ENCODE measurements around the gene ZNF827. TPM values are rescaled to one million over a fixed set of nuclear protein-coding genes. Genes with fewer than 3 reads are reported as not detected.

Gene ZNF827
- total RNA-seq, 4 donors from 2014 or later = 3.0 to 11.0 (median 8.8) TPM

DNA sequence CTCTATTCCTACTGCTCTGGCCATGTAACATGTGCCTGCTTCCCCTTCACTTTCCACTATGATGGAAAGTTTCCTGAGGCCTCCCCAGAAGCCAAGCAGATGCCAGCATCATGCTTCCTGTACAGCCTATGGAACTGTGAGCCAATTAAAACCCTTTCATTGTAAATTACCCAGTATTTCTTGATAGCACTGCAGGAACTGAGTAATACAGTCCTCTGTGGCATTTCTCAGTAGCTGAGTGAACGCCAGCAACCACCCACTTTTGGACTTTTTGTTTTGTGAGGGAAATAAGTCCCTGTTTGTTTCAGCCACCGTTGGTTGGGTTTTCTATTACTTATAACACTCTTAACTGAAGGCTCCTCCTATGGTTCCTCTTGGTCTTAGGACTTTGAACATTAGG, 154.6 kb downstream of the ZNF827 start:
- Histone ChIP-seq H3K27ac (no peak overlapping the region), H3K4me3 (no peak overlapping the region), H3K36me3 (no peaks in the 10 kb centered on the region), H3K9me3 (no peaks in the 10 kb centered on the region), H3K4me1 (no peaks in the 10 kb centered on the region), H3K27me3 (no peaks in the 10 kb centered on the region)
- DNase-seq (ENCODE audit: low spot score in 2 of 2) = no peak
- 83% methylated on average over 2 of the region's 2 CpGs for WGBS
- TF ChIP-seq POLR2AphosphoS5 (IDR thresholded peaks at IDR 0.05) = no peak
- TF ChIP-seq EP300 (IDR thresholded peaks at IDR 0.05) = no peak
- TF ChIP-seq, protein P1, sequence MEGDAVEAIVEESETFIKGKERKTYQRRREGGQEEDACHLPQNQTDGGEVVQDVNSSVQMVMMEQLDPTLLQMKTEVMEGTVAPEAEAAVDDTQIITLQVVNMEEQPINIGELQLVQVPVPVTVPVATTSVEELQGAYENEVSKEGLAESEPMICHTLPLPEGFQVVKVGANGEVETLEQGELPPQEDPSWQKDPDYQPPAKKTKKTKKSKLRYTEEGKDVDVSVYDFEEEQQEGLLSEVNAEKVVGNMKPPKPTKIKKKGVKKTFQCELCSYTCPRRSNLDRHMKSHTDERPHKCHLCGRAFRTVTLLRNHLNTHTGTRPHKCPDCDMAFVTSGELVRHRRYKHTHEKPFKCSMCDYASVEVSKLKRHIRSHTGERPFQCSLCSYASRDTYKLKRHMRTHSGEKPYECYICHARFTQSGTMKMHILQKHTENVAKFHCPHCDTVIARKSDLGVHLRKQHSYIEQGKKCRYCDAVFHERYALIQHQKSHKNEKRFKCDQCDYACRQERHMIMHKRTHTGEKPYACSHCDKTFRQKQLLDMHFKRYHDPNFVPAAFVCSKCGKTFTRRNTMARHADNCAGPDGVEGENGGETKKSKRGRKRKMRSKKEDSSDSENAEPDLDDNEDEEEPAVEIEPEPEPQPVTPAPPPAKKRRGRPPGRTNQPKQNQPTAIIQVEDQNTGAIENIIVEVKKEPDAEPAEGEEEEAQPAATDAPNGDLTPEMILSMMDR (IDR thresholded peaks at IDR 0.05) = no peak
- TF ChIP-seq POLR2A (IDR thresholded peaks at IDR 0.05) = no peak

DNA sequence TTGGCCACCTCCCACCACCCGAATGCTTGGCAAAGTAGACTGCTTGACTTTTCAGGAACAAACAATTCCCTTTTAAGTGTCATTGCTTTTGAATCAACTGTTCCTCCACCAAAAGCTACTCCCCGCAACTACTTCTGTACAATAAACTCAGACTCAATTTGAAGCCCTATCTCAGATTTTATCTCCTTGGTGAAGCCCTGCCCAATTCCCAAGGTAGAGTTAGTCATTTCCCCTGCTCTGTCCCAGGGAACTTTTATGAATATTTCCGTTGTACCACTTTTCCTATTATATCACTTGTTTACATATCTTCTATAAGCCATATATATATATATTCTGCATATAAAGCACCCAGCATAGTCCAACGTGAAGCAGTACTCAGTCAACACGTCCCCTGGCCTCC, 155.9 kb downstream of the ZNF827 start:
- H3K9me3 ChIP-seq = no peaks in the 10 kb centered on the region
- no peaks in the 10 kb centered on the region for H3K27me3 ChIP-seq
- no peaks in the 10 kb centered on the region for H3K36me3 ChIP-seq
- no peak for TF ChIP-seq POLR2AphosphoS5 (IDR thresholded peaks at IDR 0.05)
- no peak for TF ChIP-seq EP300 (IDR thresholded peaks at IDR 0.05)
- TF ChIP-seq, protein P1 (IDR thresholded peaks at IDR 0.05) = no peak
- no peak for TF ChIP-seq POLR2A (IDR thresholded peaks at IDR 0.05)
- no peak overlapping the region for H3K4me3 ChIP-seq
- H3K4me1 ChIP-seq = no peaks in the 10 kb centered on the region
- 85% methylated on average over 5 of the region's 5 CpGs for WGBS
- H3K27ac ChIP-seq = no peak overlapping the region
- no peak for DNase-seq (ENCODE audit: low spot score in 2 of 2)

DNA sequence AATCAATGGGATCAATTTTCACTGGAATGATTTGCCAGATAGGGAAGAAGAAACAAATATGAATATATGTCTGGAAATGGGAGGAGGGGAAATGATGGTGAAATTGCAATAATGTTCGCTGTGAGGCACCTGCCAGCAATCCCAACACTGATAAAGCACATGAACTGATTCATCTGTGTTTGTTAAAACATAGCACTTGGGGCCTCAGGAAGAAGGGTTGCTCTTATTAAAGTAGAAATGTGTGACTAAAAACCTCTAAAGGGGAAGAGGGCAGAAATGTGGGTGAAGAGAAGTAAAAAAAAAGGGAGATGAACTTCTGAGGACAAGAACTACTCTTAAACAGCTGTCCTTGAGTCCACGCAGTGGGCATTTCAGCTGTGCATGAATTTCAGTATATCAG, 157.3 kb downstream of the ZNF827 start:
- no peaks in the 10 kb centered on the region for H3K9me3 ChIP-seq
- H3K27ac ChIP-seq = no peak overlapping the region
- TF ChIP-seq EP300 (IDR thresholded peaks at IDR 0.05) = no peak
- TF ChIP-seq, protein P1 (IDR thresholded peaks at IDR 0.05) = no peak
- TF ChIP-seq POLR2A (IDR thresholded peaks at IDR 0.05) = no peak
- no peak for TF ChIP-seq POLR2AphosphoS5 (IDR thresholded peaks at IDR 0.05)
- no peaks in the 10 kb centered on the region for H3K36me3 ChIP-seq
- H3K4me1 ChIP-seq = no peaks in the 10 kb centered on the region
- H3K4me3 ChIP-seq = no peak overlapping the region
- no peak for DNase-seq (ENCODE audit: low spot score in 2 of 2)
- no peaks in the 10 kb centered on the region for H3K27me3 ChIP-seq
- WGBS = 84% methylated on average over 2 of the region's 2 CpGs

DNA sequence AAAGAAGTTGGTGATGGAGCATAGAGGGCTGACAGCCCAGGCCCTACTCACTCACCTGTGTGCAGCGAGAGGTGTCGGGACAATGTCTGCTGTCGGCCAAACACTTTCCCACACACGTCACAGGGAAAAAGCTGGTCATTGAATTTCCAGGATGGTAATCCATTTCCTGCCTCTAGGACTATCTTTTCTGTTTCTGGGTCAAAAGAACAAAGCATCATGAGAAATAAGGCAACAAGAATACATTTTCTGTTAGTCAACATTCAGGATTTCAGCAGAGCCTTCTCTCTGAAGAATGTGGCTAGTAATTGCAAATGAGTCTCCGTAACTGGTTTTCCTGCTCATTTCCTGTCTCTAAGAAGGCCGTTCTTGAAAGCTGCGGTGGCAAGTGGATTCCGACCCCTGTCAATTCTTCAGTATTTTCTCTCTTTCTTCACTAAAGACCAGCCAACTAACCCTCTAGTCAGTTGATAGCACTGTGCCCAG, 159.3 kb downstream of the ZNF827 start:
- Histone ChIP-seq H3K27me3 (no peaks in the 10 kb centered on the region), H3K36me3 (peaks cover 1% of the 10 kb centered on the region), H3K27ac (no peak overlapping the region), H3K9me3 (no peaks in the 10 kb centered on the region), H3K4me1 (no peaks in the 10 kb centered on the region), H3K4me3 (no peak overlapping the region)
- 91% methylated on average over 8 of the region's 8 CpGs for WGBS
- no peak for DNase-seq (ENCODE audit: low spot score in 2 of 2)
- TF ChIP-seq, protein P1 (IDR thresholded peaks at IDR 0.05) = no peak
- TF ChIP-seq POLR2AphosphoS5 (IDR thresholded peaks at IDR 0.05) (no peak), POLR2A (IDR thresholded peaks at IDR 0.05) (no peak), EP300 (IDR thresholded peaks at IDR 0.05) (no peak)

- WGBS = 93% methylated on average over 4 of the region's 4 CpGs
- H3K4me1 ChIP-seq = no peaks in the 10 kb centered on the region
- peaks cover 5% of the 10 kb centered on the region for H3K36me3 ChIP-seq
- no peaks in the 10 kb centered on the region for H3K27me3 ChIP-seq
- no peak overlapping the region for H3K27ac ChIP-seq
- DNase-seq (ENCODE audit: low spot score in 2 of 2) = no peak
- no peaks in the 10 kb centered on the region for H3K9me3 ChIP-seq
- TF ChIP-seq POLR2A (IDR thresholded peaks at IDR 0.05) = no peak
- TF ChIP-seq, protein P1 (IDR thresholded peaks at IDR 0.05) = no peak
- no peak overlapping the region for H3K4me3 ChIP-seq
Measured at GRCh38 chr4:145776208-145776607, 162.4 kb downstream of the ZNF827 start.
